A549 (cell line): ENCODE results near the gene PROM2.

Experiments used
- CHD2 ChIP-seq: fragments of 150-350 bp; IDR thresholded peaks from 2 replicates; pipeline ENCODE4 v1.6.1; 2014; ENCODE audit warnings: low read length; ENCODE audit not compliant: partially characterized antibody
- CTCF ChIP-seq: fragments of >200 bp; sonication (Bioruptor Twin); formaldehyde crosslinking; IDR thresholded peaks from 3 replicates; pipeline ENCODE4 v1.5.1; 2016
- ELK1 ChIP-seq: fragments of 150-350 bp; IDR thresholded peaks from 2 replicates; pipeline ENCODE4 v1.6.1; 2014; ENCODE audit warnings: low read depth, mild to moderate bottlenecking, low read length
- FOSL2 ChIP-seq, 2 experiments: fragments of 450-650 bp in 1 of 2; fragments of >200 bp in 1 of 2; sonication (Bioruptor Twin) in 1 of 2; formaldehyde crosslinking; IDR thresholded peaks; 2 replicates each; pipeline versions ENCODE4 v1.5.0 to v1.6.1; 2016 to 2020; ENCODE audit warnings: mild to moderate bottlenecking in 1 of 2, moderate library complexity in 1 of 2
- JUN ChIP-seq, 2 experiments: fragments of >200 bp; sonication (Bioruptor Twin); formaldehyde crosslinking; IDR thresholded peaks; 2 replicates in 1 of 2; 3 replicates in 1 of 2; pipeline ENCODE4 v1.6.1; 2016 to 2017
- MYC ChIP-seq: IDR thresholded peaks from 2 replicates; pipeline ENCODE4 v1.6.1; 2012; ENCODE audit warnings: mild to moderate bottlenecking, inconsistent platforms, low read length, improper control_type of control experiment, borderline replicate concordance
- POLR2A ChIP-seq: IDR thresholded peaks from 2 replicates; pipeline ENCODE4 v1.6.1; 2012; ENCODE audit warnings: mild to moderate bottlenecking, low read length
- REST ChIP-seq: fragments of 200-600 bp; sonication (generic); IDR thresholded peaks from 2 replicates; pipeline ENCODE4 v1.6.1; 2016; ENCODE audit warnings: antibody characterized with exemption, mild to moderate bottlenecking, moderate library complexity
- RNF2 ChIP-seq: fragments of 200-600 bp; sonication (generic); IDR thresholded peaks from 2 replicates; pipeline ENCODE4 v1.6.1; 2016; ENCODE audit warnings: low read depth, mild to moderate bottlenecking, antibody characterized with exemption, moderate library complexity, borderline replicate concordance
- TP53 ChIP-seq: fragments of 250-450 bp; sonication (Bioruptor Pico); IDR thresholded peaks from 2 replicates; pipeline ENCODE4 v1.5.0; 2021; ENCODE audit warnings: mild to moderate bottlenecking, moderate library complexity
- USF2 ChIP-seq: fragments of 450-650 bp; IDR thresholded peaks from 2 replicates; pipeline ENCODE4 v1.6.1; 2014; ENCODE audit warnings: antibody characterized with exemption
- ZC3H11A ChIP-seq: fragments of 450-650 bp; IDR thresholded peaks from 2 replicates; pipeline ENCODE4 v1.6.1; 2014; ENCODE audit warnings: antibody characterized with exemption, mild to moderate bottlenecking
- ZSCAN20 ChIP-seq: fragments of 250-450 bp; sonication (Bioruptor Pico); IDR thresholded peaks from 2 replicates; pipeline ENCODE4 v1.8.0; 2022; ENCODE audit warnings: mild to moderate bottlenecking, moderate library complexity

GRCh38 chr2:95292623-95293260 is 18.5 kb downstream of the PROM2 start:
- TF ChIP-seq CTCF (no peak), REST (no peak), RNF2 (no peak), POLR2A (no peak), ZSCAN20 (no peak), CHD2 (no peak), MYC (no peak), JUN (IDR thresholded peaks at IDR 0.05) (no peak), USF2 (no peak), FOSL2 (IDR thresholded peaks at IDR 0.05) (no peak), FOSL2 (CRISPR knock-in tag; IDR thresholded peaks at IDR 0.05) (no peak), ZC3H11A (no peak), TP53 (CRISPR knock-in tag) (no peak), ELK1 (no peak)
